ENCODE measurements around the gene SH3BP4. TPM values are rescaled to one million over a fixed set of nuclear protein-coding genes. Genes with fewer than 3 reads are reported as not detected.

The SH3BP4 gene
- total RNA-seq, 1 donor from 2014 or later, result 49.5 TPM

DNA sequence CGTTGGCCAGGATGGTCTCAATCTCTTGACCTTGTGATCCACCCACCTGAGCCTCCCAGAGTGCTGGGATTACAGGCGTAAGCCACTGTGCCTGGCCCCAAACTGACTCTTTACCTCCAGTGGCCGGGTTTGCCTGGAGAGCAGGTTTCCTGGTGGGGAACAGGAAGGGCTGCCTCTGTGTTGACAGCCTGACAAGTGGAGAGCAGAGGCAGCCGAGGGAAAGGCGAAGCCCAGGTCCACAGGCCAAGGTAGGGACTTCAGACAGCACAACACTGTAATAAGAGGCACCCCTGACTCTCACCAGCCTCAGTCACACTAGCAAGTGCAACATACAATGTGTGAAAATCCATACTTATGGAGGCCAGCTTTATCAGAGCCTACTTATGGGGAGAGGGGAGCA lies 16.5 kb upstream of the SH3BP4 start:
- H3K36me3 Mint-ChIP-seq, result no peaks in the 10 kb centered on the region
- H3K4me3 Mint-ChIP-seq, result no peak overlapping the region
- peaks cover 21% of the 10 kb centered on the region for H3K4me1 Mint-ChIP-seq (ENCODE audit: unreplicated experiment)
- no peak for DNase-seq (ENCODE audit: extremely low spot score, unreplicated experiment)
- TF ChIP-seq, protein P1, sequence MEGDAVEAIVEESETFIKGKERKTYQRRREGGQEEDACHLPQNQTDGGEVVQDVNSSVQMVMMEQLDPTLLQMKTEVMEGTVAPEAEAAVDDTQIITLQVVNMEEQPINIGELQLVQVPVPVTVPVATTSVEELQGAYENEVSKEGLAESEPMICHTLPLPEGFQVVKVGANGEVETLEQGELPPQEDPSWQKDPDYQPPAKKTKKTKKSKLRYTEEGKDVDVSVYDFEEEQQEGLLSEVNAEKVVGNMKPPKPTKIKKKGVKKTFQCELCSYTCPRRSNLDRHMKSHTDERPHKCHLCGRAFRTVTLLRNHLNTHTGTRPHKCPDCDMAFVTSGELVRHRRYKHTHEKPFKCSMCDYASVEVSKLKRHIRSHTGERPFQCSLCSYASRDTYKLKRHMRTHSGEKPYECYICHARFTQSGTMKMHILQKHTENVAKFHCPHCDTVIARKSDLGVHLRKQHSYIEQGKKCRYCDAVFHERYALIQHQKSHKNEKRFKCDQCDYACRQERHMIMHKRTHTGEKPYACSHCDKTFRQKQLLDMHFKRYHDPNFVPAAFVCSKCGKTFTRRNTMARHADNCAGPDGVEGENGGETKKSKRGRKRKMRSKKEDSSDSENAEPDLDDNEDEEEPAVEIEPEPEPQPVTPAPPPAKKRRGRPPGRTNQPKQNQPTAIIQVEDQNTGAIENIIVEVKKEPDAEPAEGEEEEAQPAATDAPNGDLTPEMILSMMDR (conservative IDR thresholded peaks at IDR 0.05), result no peak
- no peak overlapping the region for H3K27ac Mint-ChIP-seq
- peaks cover 19% of the 10 kb centered on the region for H3K27me3 Mint-ChIP-seq
- no peaks in the 10 kb centered on the region for H3K9me3 Mint-ChIP-seq

DNA sequence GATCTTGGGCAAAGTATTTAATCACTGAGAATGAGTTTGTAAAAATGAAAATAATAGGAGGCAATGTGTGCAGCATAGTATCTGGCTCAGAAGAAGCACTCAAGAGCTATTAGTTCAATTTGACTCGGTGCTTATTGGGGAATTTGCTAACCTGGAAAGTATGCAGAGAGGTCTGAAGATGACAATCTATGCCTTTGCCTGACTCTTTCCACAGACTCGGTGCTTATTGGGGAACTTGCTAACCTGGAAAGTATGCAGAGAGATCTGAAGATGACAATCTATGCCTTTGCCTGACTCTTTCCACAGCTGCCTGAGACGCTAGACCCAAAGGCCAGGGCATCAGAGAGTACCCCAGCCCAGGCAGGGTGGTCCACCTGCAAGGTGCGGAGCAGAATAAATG lies 12.2 kb upstream of the SH3BP4 start:
- TF ChIP-seq, protein P1 (conservative IDR thresholded peaks at IDR 0.05), result no peak
- H3K27me3 Mint-ChIP-seq, result peaks cover 15% of the 10 kb centered on the region
- no peak for DNase-seq (ENCODE audit: extremely low spot score, unreplicated experiment)
- H3K4me3 Mint-ChIP-seq, result no peak overlapping the region
- no peaks in the 10 kb centered on the region for H3K36me3 Mint-ChIP-seq
- H3K4me1 Mint-ChIP-seq (ENCODE audit: unreplicated experiment), result peaks cover 11% of the 10 kb centered on the region
- H3K27ac Mint-ChIP-seq, result no peak overlapping the region
- no peaks in the 10 kb centered on the region for H3K9me3 Mint-ChIP-seq

DNA sequence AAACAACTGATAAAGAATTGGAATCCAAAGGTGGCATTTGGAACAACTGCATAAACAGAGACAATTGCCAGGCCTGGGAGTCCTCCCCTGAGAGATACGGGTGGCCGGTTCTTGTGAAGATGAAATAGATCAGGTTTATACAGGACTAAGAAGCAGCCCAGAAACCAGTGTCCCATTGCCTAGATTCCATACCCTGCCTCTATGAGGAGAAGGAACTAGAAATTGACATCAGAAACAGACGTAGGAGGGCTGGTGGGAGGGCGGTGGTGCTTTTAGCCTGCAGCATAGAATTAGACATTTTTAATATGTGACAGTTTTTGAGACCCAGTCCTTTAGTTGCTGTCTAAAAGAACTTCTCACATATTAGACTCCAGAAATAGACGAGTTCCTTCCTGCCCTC lies 11.8 kb upstream of the SH3BP4 start:
- TF ChIP-seq, protein P1 (conservative IDR thresholded peaks at IDR 0.05), result no peak
- no peak overlapping the region for H3K4me3 Mint-ChIP-seq
- H3K36me3 Mint-ChIP-seq, result no peaks in the 10 kb centered on the region
- peaks cover 11% of the 10 kb centered on the region for H3K4me1 Mint-ChIP-seq (ENCODE audit: unreplicated experiment)
- no peak for DNase-seq (ENCODE audit: extremely low spot score, unreplicated experiment)
- H3K27me3 Mint-ChIP-seq, result peaks cover 15% of the 10 kb centered on the region
- H3K27ac Mint-ChIP-seq, result no peak overlapping the region
- no peaks in the 10 kb centered on the region for H3K9me3 Mint-ChIP-seq

DNA sequence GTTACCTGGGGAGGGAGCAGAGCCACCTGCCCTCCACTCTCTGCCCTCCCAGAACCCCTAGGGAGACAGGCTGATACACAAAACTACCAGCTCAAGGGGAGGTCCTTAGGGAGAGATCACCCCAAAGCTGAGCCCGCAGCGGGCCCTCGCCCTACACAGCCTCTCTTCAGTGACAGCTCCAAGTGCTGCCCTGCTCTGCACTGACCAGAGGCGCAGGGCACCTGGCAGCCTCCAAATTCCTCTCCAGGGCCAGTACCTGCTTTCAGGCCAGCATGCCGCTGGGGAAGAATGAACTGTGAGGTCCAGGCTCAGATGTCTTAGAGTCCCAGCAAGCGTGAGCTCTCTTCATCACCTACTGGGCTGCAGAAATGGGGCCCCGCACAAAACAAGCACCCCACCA lies 11.3 kb upstream of the SH3BP4 start:
- TF ChIP-seq, protein P1 (conservative IDR thresholded peaks at IDR 0.05), result no peak
- no peak overlapping the region for H3K4me3 Mint-ChIP-seq

DNA sequence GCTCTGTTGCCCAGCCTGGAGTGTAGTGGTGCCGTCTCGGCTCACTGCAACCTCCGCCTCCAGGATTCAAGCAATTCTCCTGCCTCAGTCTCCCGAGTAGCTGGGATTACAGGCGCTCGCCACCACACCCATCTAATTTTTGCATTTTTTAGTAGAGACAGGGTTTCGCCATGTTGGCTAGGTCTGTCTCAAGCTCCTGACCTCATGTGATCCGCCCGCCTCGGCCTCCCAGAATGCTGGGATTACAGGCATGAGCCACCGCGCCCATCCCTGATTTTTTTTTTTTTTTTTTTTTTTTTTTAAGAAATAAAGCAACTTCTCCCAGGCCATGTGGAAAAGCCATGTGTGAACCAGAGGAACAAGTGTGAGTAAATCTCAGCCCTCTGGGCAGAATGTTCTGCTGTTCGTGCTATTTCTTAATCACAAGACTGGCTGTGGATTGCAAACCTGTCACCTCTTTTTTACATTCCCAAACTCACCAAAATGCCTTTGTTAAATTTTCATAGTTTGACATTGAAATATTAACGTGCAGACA lies 6.4 kb upstream of the SH3BP4 start:
- TF ChIP-seq, protein P1 (conservative IDR thresholded peaks at IDR 0.05), result no peak
- Mint-ChIP-seq H3K4me3 (no peak overlapping the region), H3K36me3 (no peaks in the 10 kb centered on the region), H3K27ac (no peak overlapping the region), H3K9me3 (no peaks in the 10 kb centered on the region), H3K4me1 (ENCODE audit: unreplicated experiment) (peaks cover 11% of the 10 kb centered on the region), H3K27me3 (peaks cover 1% of the 10 kb centered on the region)
- DNase-seq (ENCODE audit: extremely low spot score, unreplicated experiment), result no peak

More for the DNA sequence above, 11.3 kb upstream of the SH3BP4 start:
- Mint-ChIP-seq H3K4me1 (ENCODE audit: unreplicated experiment) (peaks cover 11% of the 10 kb centered on the region), H3K27ac (no peak overlapping the region), H3K9me3 (no peaks in the 10 kb centered on the region), H3K27me3 (peaks cover 15% of the 10 kb centered on the region), H3K36me3 (no peaks in the 10 kb centered on the region)
- DNase-seq (ENCODE audit: extremely low spot score, unreplicated experiment), result no peak

DNA sequence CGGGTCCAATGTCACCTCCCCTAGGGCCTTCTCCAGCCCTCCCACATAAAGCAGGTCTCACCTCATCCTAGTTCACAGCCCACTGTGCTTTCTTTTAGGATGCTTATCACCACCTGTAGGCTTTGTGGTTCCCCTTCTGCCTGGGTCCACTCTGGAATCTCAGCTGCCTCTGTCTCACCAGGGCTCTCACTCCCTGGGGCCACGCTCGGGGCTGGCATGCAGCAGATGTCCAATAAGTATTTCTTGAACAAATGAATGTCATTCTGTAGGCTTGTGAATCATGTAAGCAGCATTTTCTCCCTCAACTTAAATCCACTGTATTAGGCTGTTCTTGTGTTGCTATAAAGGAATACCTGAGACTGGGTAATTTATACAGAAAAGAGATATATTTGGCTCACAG lies 4.3 kb upstream of the SH3BP4 start:
- Mint-ChIP-seq H3K9me3 (no peaks in the 10 kb centered on the region), H3K27ac (no peak overlapping the region), H3K4me1 (ENCODE audit: unreplicated experiment) (peaks cover 19% of the 10 kb centered on the region), H3K36me3 (no peaks in the 10 kb centered on the region), H3K27me3 (peaks cover 7% of the 10 kb centered on the region), H3K4me3 (no peak overlapping the region)
- TF ChIP-seq, protein P1 (conservative IDR thresholded peaks at IDR 0.05), result no peak
- DNase-seq (ENCODE audit: extremely low spot score, unreplicated experiment), result no peak

Data from type B pancreatic cell (in vitro differentiated cells).